Immature natural killer cell (primary cell): Measurements from ENCODE around the gene SYT8. TPM values are rescaled to one million over a fixed set of nuclear protein-coding genes. Genes with fewer than 3 reads are reported as not detected.
A peak's percentile ranks its signal among the peaks of the same experiment; 100 is the strongest.
"Not testable (repeated sequence)": the region's sequence is repeated elsewhere in the genome, so short reads cannot be mapped to it uniquely, and the experiment has no call there.

ENCODE experiments used
- DNase-seq, 3 donors: peaks; one replicate each; pipeline ENCODE4 v3.0.0; 2022; ENCODE audit warnings: mixed read lengths in 1 of 3
- H3K27ac Mint-ChIP-seq, 6 donors: one replicate each; pipeline ENCODE4 v1.8.0; 2020; ENCODE audit warnings: mixed read lengths in 6 of 6, mild to moderate bottlenecking in 5 of 6, inconsistent platforms in 4 of 6, moderate library complexity in 3 of 6
- H3K27me3 Mint-ChIP-seq, 3 donors: one replicate each; pipeline ENCODE4 v1.8.0; 2020 to 2021; ENCODE audit warnings: low read depth in 3 of 3, mild to moderate bottlenecking in 3 of 3, mixed read lengths in 3 of 3, moderate library complexity in 3 of 3, inconsistent platforms in 1 of 3
- H3K36me3 Mint-ChIP-seq, 3 donors: one replicate each; pipeline ENCODE4 v1.8.0; 2020; ENCODE audit warnings: mixed read lengths in 3 of 3, inconsistent platforms in 2 of 3, mild to moderate bottlenecking in 2 of 3
- H3K4me1 Mint-ChIP-seq, 2 donors: one replicate each; pipeline ENCODE4 v1.8.0; 2020; ENCODE audit warnings: inconsistent platforms in 2 of 2, mild to moderate bottlenecking in 2 of 2, mixed read lengths in 2 of 2, moderate library complexity in 1 of 2
- H3K4me3 Mint-ChIP-seq, 5 donors: one replicate each; pipeline ENCODE4 v1.8.0; 2020; ENCODE audit warnings: mild to moderate bottlenecking in 5 of 5, mixed read lengths in 5 of 5, inconsistent platforms in 3 of 5, moderate library complexity in 3 of 5
- H3K9me3 Mint-ChIP-seq, 6 donors: one replicate each; pipeline ENCODE4 v1.8.0; 2020; ENCODE audit warnings: mild to moderate bottlenecking in 6 of 6, mixed read lengths in 6 of 6, inconsistent platforms in 4 of 6, moderate library complexity in 3 of 6
- polyA plus RNA-seq, 3 donors: library from polyadenylated mRNA; unstranded; fragments of 300-500 nt; fragmentation: Illumina TruSeq; gene quantifications; one replicate each; pipeline ENCODE4 v1.2.3, GENCODE V29; 2021

Gene SYT8
- polyA plus RNA-seq, 3 donors from 2014 or later: not detected

GRCh38 chr11:1875093-1875850 is 40.5 kb downstream of the SYT8 start:
- no peak for DNase-seq
- Mint-ChIP-seq H3K27me3 (peaks cover 0 to 8% (median 7%) of the 10 kb centered on the region in 3 donors), H3K27ac (peak overlapping the region in 5 of 6 donors; percentile 74 to 90 (median 80)), H3K36me3 (no peaks in the 10 kb centered on the region), H3K9me3 (no peaks in the 10 kb centered on the region), H3K4me1 (peaks cover 35 to 63% of the 10 kb centered on the region in 2 donors), H3K4me3 (peak overlapping the region in 4 of 5 donors; percentile 14 to 62 (median 26))

- not testable (repeated sequence) for H3K27me3 Mint-ChIP-seq, H3K9me3 Mint-ChIP-seq, H3K36me3 Mint-ChIP-seq, H3K4me3 Mint-ChIP-seq, DNase-seq
- Mint-ChIP-seq H3K4me1 (peaks cover 29 to 62% of the 10 kb centered on the region in 2 donors), H3K27ac (peak overlapping the region in 2 of 6 donors; percentile 21 to 29)
Observed at GRCh38 chr11:1875851-1876301, 41.1 kb downstream of the SYT8 start.

GRCh38 chr11:1876361-1877063 is 41.7 kb downstream of the SYT8 start:
- Mint-ChIP-seq H3K9me3 (no peaks in the 10 kb centered on the region), H3K27ac (peak overlapping the region in 2 of 6 donors; percentile 29 to 36), H3K4me1 (peaks cover 23 to 60% of the 10 kb centered on the region in 2 donors), H3K36me3 (no peaks in the 10 kb centered on the region), H3K4me3 (no peak overlapping the region), H3K27me3 (peaks cover 0 to 5% (median 4%) of the 10 kb centered on the region in 3 donors)
- no peak for DNase-seq

GRCh38 chr11:1877211-1878136 is 42.7 kb downstream of the SYT8 start:
- Mint-ChIP-seq H3K27ac (peak overlapping the region in 4 of 6 donors; percentile 34 to 74 (median 48)), H3K9me3 (no peaks in the 10 kb centered on the region), H3K36me3 (no peaks in the 10 kb centered on the region), H3K4me1 (peaks cover 14 to 53% of the 10 kb centered on the region in 2 donors), H3K27me3 (peaks cover 0 to 3% (median 1%) of the 10 kb centered on the region in 3 donors), H3K4me3 (no peak overlapping the region)
- DNase-seq: no peak

- H3K27ac Mint-ChIP-seq: no peak overlapping the region
- H3K4me3 Mint-ChIP-seq: no peak overlapping the region
- DNase-seq: no peak
- no peaks in the 10 kb centered on the region for H3K9me3 Mint-ChIP-seq
- H3K36me3 Mint-ChIP-seq: no peaks in the 10 kb centered on the region
- peaks cover 7 to 47% of the 10 kb centered on the region in 2 donors for H3K4me1 Mint-ChIP-seq
- H3K27me3 Mint-ChIP-seq: peaks cover 0 to 2% (median 1%) of the 10 kb centered on the region in 3 donors
Observed at GRCh38 chr11:1878137-1879031, 43.6 kb downstream of the SYT8 start.

GRCh38 chr11:1879342-1879940 is 44.7 kb downstream of the SYT8 start:
- no peaks in the 10 kb centered on the region for H3K36me3 Mint-ChIP-seq
- H3K4me1 Mint-ChIP-seq: peaks cover 7 to 43% of the 10 kb centered on the region in 2 donors
- DNase-seq: no peak
- H3K9me3 Mint-ChIP-seq: no peaks in the 10 kb centered on the region
- H3K27ac Mint-ChIP-seq: peak overlapping the region in 3 of 6 donors; percentile 18 to 89 (median 72)
- H3K27me3 Mint-ChIP-seq: peaks cover 0 to 1% (median 0%) of the 10 kb centered on the region in 3 donors
- H3K4me3 Mint-ChIP-seq: no peak overlapping the region

- Mint-ChIP-seq H3K27ac (peak overlapping the region; percentile 18 to 89 (median 66)), H3K4me3 (no peak overlapping the region), H3K4me1 (peaks cover 5 to 42% of the 10 kb centered on the region in 2 donors)
Observed at GRCh38 chr11:1879941-1880720, 45.3 kb downstream of the SYT8 start.

GRCh38 chr11:1880746-1881441 is 46.1 kb downstream of the SYT8 start:
- Mint-ChIP-seq H3K27ac (peak overlapping the region; percentile 39 to 69 (median 56)), H3K4me1 (peaks cover 0 to 38% of the 10 kb centered on the region in 2 donors), H3K9me3 (no peaks in the 10 kb centered on the region), H3K36me3 (no peaks in the 10 kb centered on the region), H3K4me3 (peak overlapping the region in 1 of 5 donors; percentile 33), H3K27me3 (no peaks in the 10 kb centered on the region)
- DNase-seq: no peak

More at GRCh38 chr11:1879941-1880720, 45.3 kb downstream of the SYT8 start:
- H3K9me3 Mint-ChIP-seq: no peaks in the 10 kb centered on the region
- peaks cover 0 to 1% (median 0%) of the 10 kb centered on the region in 3 donors for H3K27me3 Mint-ChIP-seq
- DNase-seq: no peak
- H3K36me3 Mint-ChIP-seq: no peaks in the 10 kb centered on the region

GRCh38 chr11:1881442-1882264 is 46.9 kb downstream of the SYT8 start:
- no peaks in the 10 kb centered on the region for H3K9me3 Mint-ChIP-seq
- H3K4me1 Mint-ChIP-seq: peaks cover 0 to 32% of the 10 kb centered on the region in 2 donors
- no peaks in the 10 kb centered on the region for H3K27me3 Mint-ChIP-seq
- H3K27ac Mint-ChIP-seq: peak overlapping the region in 3 of 6 donors; percentile 39 to 64 (median 53)
- no peaks in the 10 kb centered on the region for H3K36me3 Mint-ChIP-seq
- H3K4me3 Mint-ChIP-seq: no peak overlapping the region
- DNase-seq: peak in 1 of 3 donors; percentile 14

GRCh38 chr11:1882265-1883238 is 47.8 kb downstream of the SYT8 start:
- H3K27me3 Mint-ChIP-seq: no peaks in the 10 kb centered on the region
- DNase-seq: peak; percentile 72 to 78 (median 77)
- H3K4me1 Mint-ChIP-seq: peaks cover 2 to 33% of the 10 kb centered on the region in 2 donors
- peaks cover 0 to 2% (median 0%) of the 10 kb centered on the region in 3 donors for H3K36me3 Mint-ChIP-seq
- H3K27ac Mint-ChIP-seq: peak overlapping the region in 3 of 6 donors; percentile 26 to 60 (median 40)
- H3K4me3 Mint-ChIP-seq: peak overlapping the region in 1 of 5 donors; percentile 26
- H3K9me3 Mint-ChIP-seq: no peaks in the 10 kb centered on the region
